HG03460 (cell line): Measurements from ENCODE around the gene ZNF19.
"Not testable (repeated sequence)": the region's sequence is repeated elsewhere in the genome, so short reads cannot be mapped to it uniquely, and the experiment has no call there.

Experiments used
- ATAC-seq: cut with Tn5 transposase; IDR thresholded peaks from one replicate; pipeline ENCODE4 v1.9.1; 2021; ENCODE audit not compliant: unreplicated experiment

Gene ZNF19

DNA sequence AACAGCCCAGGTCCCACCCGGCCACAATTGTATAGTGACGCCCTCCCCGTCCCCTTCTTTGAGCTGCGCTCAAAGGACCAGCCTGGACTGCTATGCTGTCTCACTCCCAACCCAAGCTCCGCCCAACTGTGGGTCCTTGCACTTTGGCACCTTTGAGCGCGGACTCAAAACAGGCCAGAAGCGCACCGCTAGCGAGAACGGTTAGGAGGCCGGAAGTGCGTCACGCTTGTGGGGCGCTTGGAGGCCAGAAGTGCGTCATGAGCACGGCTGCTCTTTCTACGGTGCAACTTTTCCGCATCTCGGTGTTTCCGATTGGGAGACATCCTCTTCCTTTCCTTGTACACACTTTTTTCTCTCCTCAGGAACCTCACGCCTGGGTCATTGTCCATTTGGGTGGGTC, at the start of gene ZNF19:
Gene ZNF19 (minus strand): TSS at position 203 of the 400 bp plus-strand sequence. CDS start 7,210 bp downstream, outside the sequence.
- ATAC-seq, result no peak

DNA sequence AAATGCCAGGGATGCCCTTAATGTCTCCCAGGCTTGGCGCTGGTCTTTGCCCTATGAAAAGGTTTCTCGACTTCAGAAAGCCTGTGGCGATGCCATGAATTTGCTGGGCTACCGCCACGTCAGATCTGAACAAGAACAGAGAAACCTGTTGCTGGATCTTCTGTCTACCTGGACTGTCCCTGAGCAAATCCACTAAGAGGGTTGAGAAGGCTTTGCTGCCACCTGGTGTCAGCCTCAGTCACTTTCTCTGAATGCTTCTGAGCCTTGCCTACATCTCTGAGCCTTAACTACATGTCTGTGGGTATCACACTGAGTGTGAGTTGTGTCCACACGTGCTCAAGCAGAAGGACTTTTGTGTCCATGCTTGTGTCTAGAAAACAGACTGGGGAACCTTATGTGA, 48.5 kb upstream of the ZNF19 start:
- ATAC-seq, result no peak

DNA sequence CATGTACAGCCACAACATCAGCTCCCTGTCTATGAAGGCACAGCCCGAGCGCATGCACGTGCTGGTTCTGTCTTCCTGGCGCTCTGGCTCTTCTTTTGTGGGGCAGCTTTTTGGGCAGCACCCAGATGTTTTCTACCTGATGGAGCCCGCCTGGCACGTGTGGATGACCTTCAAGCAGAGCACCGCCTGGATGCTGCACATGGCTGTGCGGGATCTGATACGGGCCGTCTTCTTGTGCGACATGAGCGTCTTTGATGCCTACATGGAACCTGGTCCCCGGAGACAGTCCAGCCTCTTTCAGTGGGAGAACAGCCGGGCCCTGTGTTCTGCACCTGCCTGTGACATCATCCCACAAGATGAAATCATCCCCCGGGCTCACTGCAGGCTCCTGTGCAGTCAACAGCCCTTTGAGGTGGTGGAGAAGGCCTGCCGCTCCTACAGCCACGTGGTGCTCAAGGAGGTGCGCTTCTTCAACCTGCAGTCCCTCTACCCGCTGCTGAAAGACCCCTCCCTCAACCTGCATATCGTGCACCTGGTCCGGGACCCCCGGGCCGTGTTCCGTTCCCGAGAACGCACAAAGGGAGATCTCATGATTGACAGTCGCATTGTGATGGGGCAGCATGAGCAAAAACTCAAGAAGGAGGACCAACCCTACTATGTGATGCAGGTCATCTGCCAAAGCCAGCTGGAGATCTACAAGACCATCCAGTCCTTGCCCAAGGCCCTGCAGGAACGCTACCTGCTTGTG, 47.8 kb upstream of the ZNF19 start:
- ATAC-seq, result no peak

DNA sequence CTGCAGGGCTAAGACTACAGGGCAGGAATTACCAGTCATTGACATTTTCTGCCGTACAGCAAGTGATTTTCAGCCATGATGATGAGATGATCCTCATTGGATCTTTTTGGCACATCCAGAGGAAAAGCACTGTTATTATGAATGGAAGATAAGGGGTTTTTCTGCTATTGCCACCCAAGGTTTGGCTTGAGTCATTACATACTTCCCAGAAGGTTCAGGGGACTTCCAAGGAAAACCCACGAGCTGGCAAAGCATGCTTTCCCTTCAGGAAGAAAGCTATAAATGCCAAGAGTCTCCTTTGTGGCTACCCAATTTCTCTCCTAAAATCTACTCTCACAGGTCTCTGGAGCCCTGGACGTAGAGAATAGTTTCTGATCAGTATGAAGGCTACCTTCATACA, 43.2 kb upstream of the ZNF19 start:
- ATAC-seq, result no peak

DNA sequence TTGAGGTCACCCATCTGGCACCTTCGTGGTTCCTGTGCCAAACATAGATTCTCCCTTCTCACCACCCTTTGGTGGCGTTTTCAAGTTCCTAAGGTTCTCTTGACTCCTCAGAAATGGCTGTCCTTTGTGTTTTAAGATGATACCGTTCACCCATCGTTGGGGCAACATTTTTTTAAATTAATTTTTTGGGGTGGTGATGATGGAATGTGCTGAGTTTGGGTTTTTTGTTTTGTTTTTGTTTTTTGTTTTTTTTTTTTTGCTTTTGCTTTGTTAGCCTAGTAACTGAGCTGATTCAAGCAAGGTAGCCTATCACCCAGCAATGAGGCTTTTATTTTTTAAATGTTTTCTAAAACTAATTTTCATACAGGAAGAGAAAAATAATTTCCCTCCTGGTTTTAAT, 39.7 kb upstream of the ZNF19 start:
- ATAC-seq, result no peak

DNA sequence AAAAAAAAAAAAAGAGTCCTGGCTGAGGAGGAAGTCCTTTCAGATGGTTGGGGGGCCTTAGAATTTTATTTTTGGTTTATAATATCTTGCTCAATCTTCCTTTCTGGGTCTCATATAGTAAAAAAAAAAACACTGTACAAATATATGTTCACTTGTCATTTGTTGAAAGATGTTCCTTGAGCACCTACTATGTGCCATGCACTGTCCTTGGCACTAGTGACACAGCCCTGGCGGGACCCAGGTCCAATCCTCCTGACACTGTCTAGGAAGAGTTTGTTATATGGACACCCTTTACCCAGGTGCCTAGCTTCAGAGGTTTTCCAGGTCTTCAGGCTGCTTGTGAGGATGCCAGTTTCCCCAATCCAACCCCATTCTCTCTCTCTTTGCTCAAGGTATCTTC, 39.1 kb upstream of the ZNF19 start:
- ATAC-seq, result no peak

DNA sequence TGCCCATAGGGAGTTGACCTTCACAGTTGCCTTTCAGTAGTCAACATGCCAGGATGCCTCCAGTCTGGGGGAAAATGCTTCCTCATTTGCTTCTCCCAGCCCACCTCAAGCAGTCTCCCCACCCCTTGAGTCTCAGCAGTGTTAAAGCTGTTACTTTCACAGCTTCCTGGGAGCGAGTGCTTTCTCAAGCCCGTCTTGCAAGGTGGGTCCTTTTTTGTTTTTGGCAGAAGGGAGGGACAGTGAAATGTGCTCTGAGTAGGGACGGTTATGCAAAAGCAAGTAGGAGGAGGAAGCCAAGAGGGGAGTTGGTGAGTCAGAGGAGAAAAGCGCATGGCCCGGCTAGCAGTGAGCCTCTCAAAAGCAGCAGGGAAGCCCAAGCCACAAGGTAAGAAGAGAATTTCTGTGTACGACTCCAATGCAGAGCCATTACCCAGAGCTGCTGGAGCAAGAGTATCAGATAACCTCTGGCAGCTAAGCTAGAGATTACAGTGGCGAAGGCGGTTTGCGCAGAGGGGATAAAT, 37.0 kb upstream of the ZNF19 start, which contains the start of gene CHST4:
Gene CHST4 (plus strand): TSS at position 316 of the 521 bp plus-strand sequence. CDS start 10,252 bp downstream, outside the sequence.
- no peak for ATAC-seq

DNA sequence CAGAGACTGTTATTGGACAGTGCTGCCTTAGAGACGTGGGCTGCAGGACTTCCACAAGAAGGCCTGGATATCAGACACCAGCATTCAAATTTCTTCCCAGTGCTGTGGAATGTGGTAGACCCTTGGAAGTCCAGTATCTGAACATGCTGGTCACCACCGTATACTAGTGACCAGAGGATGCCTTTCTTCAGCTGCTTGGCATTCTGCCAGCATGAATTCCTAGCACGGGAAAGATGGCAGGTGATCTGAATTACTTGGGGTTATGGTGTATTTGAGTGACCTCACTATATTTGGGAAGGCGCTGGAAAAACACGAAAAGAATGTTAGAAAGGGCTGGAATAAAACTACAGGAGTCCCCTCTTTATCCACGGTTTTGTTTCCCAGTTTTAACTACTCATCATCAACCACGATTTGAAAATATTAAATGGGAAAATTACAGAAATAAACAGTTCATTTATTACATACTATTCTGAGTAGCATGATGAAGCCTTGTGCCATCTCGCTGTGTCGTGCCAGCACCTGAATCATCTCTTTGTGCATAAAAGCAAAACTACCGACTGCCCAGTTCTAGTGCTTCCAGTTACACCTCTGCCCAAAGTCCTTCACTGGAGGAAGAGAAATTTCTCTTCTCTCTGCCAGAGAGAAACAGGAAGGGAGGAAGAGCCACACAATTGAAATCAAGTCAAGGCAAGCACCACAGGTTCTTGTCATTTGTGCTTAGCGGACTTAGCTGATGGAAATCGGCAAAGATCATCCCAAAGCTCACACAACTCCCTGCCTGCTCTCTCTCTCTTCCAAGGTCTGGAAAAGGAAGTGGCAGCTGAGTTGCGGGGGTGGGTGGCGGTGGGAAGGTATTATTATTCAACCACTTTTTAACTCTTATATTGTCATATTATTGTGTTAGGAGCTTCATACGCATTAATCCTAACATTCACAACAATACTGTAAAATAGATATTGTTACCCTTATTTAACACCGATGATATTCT, 35.7 kb upstream of the ZNF19 start:
- ATAC-seq, result no peak

DNA sequence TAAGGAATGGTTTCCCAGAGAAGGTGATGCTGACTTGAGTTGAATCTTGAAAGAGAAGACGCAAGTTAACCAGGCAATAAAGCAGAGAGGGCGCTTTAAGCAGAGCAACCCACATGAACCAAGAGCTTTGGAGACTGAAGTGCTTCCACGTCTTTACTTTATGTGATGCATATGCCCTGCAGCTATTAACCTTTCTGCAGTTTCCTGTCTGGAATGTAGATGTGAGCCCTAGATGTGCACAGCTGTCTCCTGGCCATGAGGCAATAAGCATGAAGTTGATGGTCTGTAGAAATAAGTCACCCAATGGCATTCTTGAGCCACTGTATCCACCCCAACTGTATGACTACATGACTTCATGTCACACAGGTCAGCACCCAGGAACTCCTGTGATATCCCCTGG, 31.4 kb upstream of the ZNF19 start:
- no peak for ATAC-seq

DNA sequence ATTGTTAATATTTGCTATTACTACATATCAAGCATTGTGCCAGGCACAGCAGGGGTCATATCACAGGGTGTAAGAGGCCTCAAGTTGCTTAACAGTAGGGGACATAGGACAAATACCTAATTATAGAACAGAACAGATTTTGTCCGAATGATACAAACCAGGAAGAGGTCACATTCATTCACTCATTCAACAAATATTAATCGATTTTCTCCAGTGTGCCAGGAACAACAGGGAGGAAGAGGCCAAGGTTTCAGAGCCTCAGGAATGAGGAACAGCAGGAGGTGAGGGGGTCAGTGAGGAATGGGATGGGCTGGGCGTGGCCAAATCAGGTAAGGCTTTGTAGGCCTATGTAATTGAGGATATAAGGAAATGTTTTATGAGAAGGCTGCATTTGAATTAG, 25.9 kb upstream of the ZNF19 start:
- no peak for ATAC-seq

DNA sequence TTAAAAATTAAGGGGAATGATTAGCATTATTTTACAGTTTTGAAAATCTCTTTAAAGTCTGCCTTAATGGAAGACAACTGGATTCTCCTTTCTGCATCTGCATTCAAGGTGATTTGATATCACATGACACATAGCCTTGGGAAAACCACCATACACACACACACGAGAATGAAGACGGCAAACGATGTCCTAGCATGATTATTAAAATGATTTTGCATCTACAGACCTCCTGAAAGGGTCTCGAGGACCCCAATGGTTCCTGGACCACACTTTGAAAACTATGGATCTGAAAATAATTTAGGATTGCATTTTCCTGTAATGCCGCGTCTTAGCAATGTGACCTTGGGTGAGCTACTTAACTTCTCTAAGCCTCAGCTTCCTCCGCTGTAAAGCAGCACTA, 25.4 kb upstream of the ZNF19 start:
- ATAC-seq, result no peak

DNA sequence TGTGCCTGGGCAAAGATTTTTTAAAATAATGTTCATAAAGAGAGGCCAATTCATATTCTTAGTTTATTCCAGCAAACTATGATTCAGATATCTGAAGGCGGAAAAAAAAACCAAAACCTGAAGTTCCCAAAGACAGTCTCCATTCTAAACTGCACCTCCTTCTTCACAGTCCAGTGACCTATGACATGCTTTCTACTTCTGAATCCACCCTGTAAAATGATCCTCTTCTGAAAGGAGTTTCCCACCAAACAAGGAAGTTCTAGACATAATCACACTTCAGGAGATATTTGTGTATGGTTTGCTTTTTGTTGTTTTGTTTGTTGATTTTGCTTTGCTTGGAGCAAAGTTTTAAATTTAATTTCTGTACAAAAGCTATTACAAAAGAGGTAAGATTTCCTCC, 24.2 kb upstream of the ZNF19 start:
- no peak for ATAC-seq

DNA sequence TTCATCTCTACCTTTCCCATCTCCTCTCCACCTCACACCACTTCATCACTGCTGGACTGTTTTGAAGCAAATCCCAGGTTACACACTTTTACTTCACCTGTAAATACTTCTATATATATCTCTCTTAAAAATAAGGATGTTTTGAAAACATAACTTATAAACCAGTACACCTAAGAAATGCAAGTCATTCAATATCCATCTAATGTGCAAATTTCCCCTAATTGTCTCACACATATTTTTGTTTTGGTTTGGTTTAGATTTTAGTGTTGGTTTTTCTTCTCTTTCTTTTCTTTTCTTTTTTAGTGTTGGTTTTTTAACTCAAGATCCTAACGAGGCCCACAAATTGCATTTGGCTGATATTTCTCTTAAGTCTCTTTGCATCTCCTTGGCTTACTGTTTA, 17.9 kb upstream of the ZNF19 start:
- ATAC-seq, result no peak

DNA sequence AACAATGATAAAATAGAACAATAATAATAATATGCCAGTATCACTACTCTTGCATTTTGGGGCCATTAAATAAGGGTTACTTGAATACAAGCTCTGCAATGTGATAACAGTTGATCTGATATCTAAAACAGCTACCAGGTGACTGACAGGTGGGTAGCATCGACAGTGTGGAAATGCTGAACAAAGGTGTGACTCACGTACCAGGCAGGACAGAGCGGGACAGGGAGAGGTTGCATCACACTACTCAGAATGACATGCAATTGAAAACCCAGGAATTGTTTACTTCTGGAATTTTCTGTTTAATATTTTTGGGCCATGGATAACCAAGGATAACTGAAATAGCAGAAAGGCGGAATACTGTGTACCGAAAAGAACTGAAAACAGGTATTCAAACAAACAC, 15.8 kb upstream of the ZNF19 start:
- no peak for ATAC-seq

DNA sequence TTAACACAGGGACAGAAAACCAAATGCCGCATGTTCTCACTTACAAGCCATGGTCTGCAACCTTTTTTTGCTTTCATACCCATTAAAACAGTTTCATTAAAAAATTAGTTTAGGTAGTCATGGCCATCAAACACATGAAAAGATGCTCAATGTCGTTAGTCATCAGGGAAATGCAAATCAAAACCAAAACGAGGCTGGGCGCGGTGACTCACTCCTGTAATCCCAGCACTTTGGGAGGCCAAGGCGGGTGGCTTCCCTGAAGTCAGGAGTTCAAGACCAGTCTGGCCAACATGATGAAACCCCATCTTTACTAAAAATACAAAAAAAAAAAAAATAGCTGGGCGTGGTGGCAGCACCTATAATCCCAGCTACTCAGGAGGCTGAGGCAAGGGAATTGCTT, 14.9 kb upstream of the ZNF19 start:
- not testable (repeated sequence) for ATAC-seq

DNA sequence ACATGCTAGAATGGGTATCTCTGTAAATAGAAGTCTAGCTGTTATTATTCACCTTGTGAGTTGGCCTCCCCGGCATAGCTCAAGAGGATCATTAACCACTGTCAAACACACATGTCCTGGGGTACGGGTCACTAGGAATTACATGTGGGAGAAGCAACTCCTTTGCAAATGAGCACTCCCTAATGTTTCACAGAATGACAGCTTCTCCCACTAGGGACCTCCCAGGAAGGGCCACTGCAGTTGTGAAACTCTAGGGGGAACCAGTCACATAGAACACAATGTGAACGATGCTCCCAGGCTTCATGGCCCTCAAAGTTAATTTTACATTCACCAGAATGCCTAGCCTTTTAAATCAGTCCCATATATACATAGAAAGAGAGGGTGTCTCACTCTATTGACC, 12.4 kb upstream of the ZNF19 start:
- no peak for ATAC-seq

DNA sequence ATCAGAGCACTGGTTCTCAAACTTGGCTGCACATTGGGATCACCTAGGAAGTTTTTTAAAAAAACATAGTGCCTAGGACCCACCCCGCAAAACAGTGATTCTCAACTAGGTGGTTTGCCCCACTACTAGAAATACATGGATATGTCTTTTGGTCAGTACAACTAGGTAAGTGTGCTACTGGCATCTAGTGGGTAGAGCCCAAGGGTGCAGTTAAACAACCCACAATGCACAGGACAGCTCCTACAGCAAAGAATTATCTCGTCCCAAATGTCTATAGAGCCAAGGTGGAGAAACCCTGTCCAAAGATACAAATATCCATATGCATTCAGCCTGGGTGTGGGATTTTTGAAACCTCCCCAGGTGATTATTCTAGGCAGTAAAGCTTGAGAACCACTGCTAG, 11.8 kb upstream of the ZNF19 start:
- no peak for ATAC-seq

DNA sequence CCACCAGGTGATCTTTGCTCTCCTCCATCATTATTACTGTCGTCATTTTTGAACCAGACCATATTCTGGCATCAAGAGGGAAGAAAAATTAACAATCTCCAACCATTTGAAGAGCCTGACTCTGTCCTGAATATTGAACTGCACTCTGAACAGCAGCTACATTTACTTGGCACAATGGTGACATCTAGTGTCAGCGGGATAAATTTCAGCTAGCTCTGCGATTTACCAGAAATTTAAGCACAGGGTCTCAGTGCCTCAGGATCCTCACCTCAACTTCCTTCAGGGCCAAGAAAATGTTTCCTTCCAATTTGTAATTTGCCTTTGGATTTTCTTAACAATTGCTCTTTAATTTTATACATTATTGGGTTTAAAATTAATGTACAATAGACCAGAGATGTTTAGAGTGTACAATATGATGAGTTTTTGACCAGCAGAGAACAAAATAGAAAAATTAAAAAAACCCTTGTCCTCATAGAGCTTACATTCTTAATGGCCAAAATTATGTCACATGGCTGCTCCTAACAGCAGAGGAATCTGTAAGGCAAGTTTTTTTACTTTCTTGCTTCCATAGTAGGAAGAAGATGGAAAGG, 10.7 kb upstream of the ZNF19 start:
- ATAC-seq, result no peak

DNA sequence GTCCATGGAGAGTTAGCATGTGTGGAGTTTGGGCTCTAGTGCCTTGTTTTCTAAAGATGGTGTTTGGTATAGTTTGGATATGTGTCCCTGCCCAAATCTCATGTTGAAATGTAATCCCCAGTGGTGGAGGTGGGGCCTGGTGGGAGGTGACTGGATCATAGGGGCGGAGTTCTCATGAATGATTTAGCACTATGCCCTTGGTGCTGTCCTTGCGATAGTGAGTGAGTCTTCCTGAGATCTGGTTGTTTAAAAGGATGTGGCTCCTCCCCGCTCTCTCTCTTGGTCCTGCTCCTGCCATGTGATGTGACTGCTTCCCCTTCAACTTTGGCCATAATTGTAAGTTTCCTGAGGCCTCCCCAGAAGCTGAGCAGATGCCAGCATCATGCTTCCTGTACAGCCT, 8.9 kb upstream of the ZNF19 start:
- ATAC-seq, result no peak

DNA sequence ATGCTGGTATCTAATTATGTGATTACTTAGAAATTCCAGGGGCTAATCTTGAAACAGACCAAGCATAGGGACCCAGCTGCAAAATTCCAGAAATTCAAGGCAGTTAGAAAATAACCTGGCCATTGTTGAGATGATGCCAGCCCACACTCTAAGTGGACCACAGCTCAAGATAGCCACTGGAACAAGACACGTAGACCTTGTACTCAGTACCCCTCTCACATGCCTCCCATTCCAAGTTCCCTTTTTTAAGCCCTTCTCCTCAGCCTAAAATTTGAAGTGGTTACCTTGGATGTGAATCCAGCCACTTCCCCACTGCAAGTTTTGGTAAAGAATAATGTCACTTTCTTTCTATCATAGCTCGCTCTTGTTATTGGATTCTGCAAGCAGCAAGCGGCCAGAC, 4.1 kb upstream of the ZNF19 start:
- ATAC-seq, result no peak

DNA sequence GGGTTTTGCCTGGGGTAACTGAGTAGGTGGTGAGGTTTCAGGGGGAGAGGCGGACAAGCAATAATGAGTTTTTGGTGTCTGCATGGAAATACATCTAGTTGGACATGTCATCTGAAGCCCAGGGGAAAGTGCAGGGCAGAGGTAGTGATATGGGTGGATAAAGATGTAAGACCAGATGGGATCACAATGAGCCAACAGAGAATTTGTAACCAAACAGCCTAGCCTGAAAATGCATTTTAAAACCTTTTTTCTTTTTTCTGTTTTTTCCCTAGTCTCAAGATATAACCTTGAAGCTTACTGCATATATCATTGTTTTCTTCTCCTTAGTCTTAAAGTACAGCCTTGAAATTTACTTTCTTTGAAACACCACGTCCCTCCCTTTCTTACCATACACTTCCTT, 3.7 kb upstream of the ZNF19 start:
- ATAC-seq, result no peak
